Choroid plexus epithelial cell (primary cell): ENCODE results near the gene AFMID.

Experiments
- DNase-seq: peaks from one replicate; pipeline ENCODE4 v3.0.0-alpha.2; 2010; ENCODE audit warnings: low read depth
- H3K4me3 ChIP-seq: 2 replicates; pipeline ENCODE4 v1.5.1; 2011; ENCODE audit warnings: low read depth, mild to moderate bottlenecking, control low read depth, low read length, moderate library complexity
- CTCF ChIP-seq: conservative IDR thresholded peaks from 2 replicates; pipeline ENCODE4 v1.5.1; 2011; ENCODE audit warnings: low read depth, mild to moderate bottlenecking, control low read depth, inconsistent platforms, low read length, moderate library complexity

The AFMID gene

DNA sequence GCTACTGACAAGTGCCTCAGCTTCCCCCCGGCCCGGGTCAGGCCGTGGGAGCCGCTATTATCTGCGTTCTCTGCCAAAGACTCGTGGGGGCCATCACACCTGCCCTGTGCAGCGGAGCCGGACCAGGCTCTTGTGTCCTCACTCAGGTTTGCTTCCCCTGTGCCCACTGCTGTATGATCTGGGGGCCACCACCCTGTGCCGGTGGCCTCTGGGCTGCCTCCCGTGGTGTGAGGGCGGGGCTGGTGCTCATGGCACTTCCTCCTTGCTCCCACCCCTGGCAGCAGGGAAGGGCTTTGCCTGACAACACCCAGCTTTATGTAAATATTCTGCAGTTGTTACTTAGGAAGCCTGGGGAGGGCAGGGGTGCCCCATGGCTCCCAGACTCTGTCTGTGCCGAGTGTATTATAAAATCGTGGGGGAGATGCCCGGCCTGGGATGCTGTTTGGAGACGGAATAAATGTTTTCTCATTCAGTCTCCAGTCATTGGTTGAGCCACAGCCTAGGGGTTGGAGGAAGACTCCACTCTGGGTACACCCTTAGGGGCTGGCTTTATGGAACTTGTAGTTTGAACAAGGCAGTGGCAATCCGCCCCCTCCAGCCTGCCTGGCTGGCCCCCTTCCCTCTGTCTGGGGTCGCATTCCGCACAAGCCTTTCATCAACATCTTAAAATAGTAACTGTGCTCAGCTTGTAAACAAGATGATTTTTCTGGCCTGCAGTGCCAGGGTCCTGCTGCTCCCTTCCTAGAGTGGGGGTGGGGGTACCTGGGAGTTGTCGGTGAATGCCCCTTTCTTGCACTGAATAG lies 14.7 kb upstream of the AFMID start:
- no peak for TF ChIP-seq CTCF
- H3K4me3 ChIP-seq, result no peak overlapping the region
- DNase-seq, result peak; percentile 71

GRCh38 chr17:78173097-78173715 lies 14.0 kb upstream of the AFMID start:
- TF ChIP-seq CTCF, result no peak
- H3K4me3 ChIP-seq, result no peak overlapping the region
- DNase-seq, result no peak

DNA sequence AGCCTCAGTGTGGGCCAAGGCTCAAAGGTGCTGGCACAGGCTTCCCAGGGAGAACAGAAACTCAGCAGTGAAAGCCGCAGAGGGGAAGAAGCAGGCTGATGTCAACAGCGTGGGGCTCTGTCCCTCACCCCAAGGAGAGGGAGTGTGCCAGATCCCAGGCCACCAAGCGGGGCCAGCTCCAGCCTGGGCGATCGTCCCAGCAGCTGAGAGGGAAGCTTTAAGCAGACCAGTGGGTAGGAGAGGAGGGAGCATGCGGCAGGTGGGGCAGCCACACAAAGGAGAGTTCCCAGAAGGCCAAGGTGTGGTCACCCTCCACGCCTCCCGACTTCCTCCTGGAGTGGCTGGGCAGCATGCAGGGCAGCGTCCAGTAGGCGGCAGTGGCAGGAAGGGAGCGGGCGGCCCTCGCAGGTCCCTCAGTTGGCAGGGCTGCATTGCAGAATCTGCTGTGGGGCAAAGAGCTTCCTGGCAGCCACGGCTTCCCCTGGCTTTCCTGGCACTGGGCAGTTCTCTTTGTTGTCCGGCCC lies 12.8 kb upstream of the AFMID start:
- no peak for TF ChIP-seq CTCF
- no peak for DNase-seq
- no peak overlapping the region for H3K4me3 ChIP-seq

- no peak for DNase-seq
- TF ChIP-seq CTCF, result peak; percentile 22
- no peak overlapping the region for H3K4me3 ChIP-seq
These were observed 12.1 kb upstream of the AFMID start for GRCh38 chr17:78174870-78175642.

GRCh38 chr17:78175643-78175981 lies 11.6 kb upstream of the AFMID start:
- no peak for TF ChIP-seq CTCF
- H3K4me3 ChIP-seq, result no peak overlapping the region

GRCh38 chr17:78176548-78177025 lies 10.6 kb upstream of the AFMID start:
- no peak overlapping the region for H3K4me3 ChIP-seq
- peak; percentile 41 for DNase-seq
- TF ChIP-seq CTCF, result peak; percentile 81

More at GRCh38 chr17:78175643-78175981, 11.6 kb upstream of the AFMID start:
- DNase-seq, result no peak
